H1 (cell line): Measurements from ENCODE around the gene BRD1. TPM values are rescaled to one million over a fixed set of nuclear protein-coding genes. Genes with fewer than 3 reads are reported as not detected.

ENCODE experiments used
- CTBP2 ChIP-seq: IDR thresholded peaks from 2 replicates; pipeline ENCODE4 v1.7.0; 2011; ENCODE audit warnings: borderline replicate concordance, mild to moderate bottlenecking, moderate library complexity, mixed read lengths, low read length; ENCODE audit not compliant: insufficient read depth, insufficient read length
- HDAC6 ChIP-seq: IDR thresholded peaks from one replicate; pipeline ENCODE4 v1.7.1; 2012; ENCODE audit warnings: low read depth, mild to moderate bottlenecking, inconsistent platforms, low read length, moderate library complexity
- KDM4A ChIP-seq: IDR thresholded peaks from one replicate; pipeline ENCODE4 v1.7.1; 2012; ENCODE audit warnings: low read depth, mild to moderate bottlenecking, moderate library complexity, low read length, inconsistent platforms; ENCODE audit not compliant: severe bottlenecking
- MAFK ChIP-seq: IDR thresholded peaks from 2 replicates; pipeline ENCODE4 v1.6.1; 2012; ENCODE audit warnings: low read depth, mild to moderate bottlenecking, improper control_type of control experiment, low read length
- NANOG ChIP-seq: IDR thresholded peaks from 2 replicates; pipeline ENCODE4 v1.6.1; 2011; ENCODE audit warnings: low read length, low read depth, mild to moderate bottlenecking, inconsistent platforms; ENCODE audit not compliant: insufficient read depth, poor library complexity, severe bottlenecking
- POLR2A ChIP-seq, 2 experiments: IDR thresholded peaks; 1 replicate in 1 of 2; 2 replicates in 1 of 2; pipeline ENCODE4 v1.6.1; 2011; ENCODE audit warnings: low read depth in 2 of 2, low read length in 2 of 2, mild to moderate bottlenecking in 2 of 2; ENCODE audit errors: control extremely low read depth in 1 of 2
- SP4 ChIP-seq: IDR thresholded peaks from 2 replicates; pipeline ENCODE4 v1.6.1; 2012; ENCODE audit warnings: low read length, inconsistent platforms
- polyA plus RNA-seq, 7 experiments: library from polyadenylated mRNA; depleted of rRNA in 3 of 7; stranded (reverse) in 5 of 7; unstranded in 2 of 7; fragments of >200 nt in 5 of 7; fragments of 200-250 nt in 2 of 7; gene quantifications; 1 replicate in 5 of 7; 2 replicates in 1 of 7; 4 replicates in 1 of 7; pipeline versions ENCODE4 v1.2.1 to v1.2.3, GENCODE V29; 2011 to 2013; ENCODE audit warnings: missing spikeins in 2 of 7, mixed read lengths in 2 of 7
- total RNA-seq: library from RNA; stranded (reverse); fragmentation: NEBNext Ultra II Directional; extraction: Animal tissue kit (Norgen Biotek cat#: 25700); gene quantifications from 2 replicates; pipeline ENCODE4 v1.2.1, GENCODE V29; 2021
- TF ChIP-seq, protein P1 (sequence below): IDR thresholded peaks from 2 replicates; pipeline ENCODE4 v1.6.1; 2012; ENCODE audit warnings: inconsistent platforms

The BRD1 gene
- total and polyA plus RNA-seq, 2 of the 8 experiments (the other 6 are each of a cell fraction or from before 2014, with no cell fraction given): 6.8 to 34.0 TPM

DNA sequence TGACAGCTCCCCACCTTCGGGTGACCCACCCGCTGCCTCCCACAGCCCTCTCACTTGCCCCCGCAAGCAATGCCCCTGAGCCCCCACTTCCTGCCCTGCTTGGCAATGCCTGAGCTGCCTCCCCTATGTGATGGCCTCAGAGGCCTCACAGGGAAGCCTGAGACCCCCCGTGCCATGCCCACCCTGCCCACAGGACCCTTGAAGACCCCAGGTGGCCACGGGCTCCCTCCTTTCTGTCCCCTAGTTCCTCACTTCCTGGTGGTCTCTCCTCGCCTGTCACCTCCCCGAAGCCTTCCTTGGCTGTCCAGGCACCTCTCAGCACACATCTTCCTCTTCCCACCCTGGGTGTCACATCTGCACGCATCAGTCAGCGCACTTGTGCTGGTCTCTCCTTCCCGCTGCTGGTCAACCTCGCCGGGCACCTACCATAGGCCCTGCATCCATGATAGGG lies 90.5 kb downstream of the BRD1 start (continued):
- TF ChIP-seq MAFK (no peak), POLR2A (IDR thresholded peaks at IDR 0.05; ENCODE audit: control extremely low read depth in 1 of 2, low read depth in 2 of 2, low read length in 2 of 2) (no peak), KDM4A (no peak), CTBP2 (no peak), HDAC6 (no peak), NANOG (no peak), SP4 (no peak)
- TF ChIP-seq, protein P1, sequence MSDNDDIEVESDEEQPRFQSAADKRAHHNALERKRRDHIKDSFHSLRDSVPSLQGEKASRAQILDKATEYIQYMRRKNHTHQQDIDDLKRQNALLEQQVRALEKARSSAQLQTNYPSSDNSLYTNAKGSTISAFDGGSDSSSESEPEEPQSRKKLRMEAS: no peak
